ENCODE data around the gene DNAJB1. TPM values are rescaled to one million over a fixed set of nuclear protein-coding genes. Genes with fewer than 3 reads are reported as not detected.

DNAJB1 gene
- total and polyA plus RNA-seq, 2 of the 13 experiments (the other 11 are each of a cell fraction or from before 2014, with no cell fraction given), result 87.5 to 97.3 TPM

GRCh38 chr19:14519860-14520407 is 1.7 kb upstream of the DNAJB1 start (continued):
- TF ChIP-seq ZUFSP (CRISPR knock-in tag; IDR thresholded peaks at IDR 0.05; ENCODE audit: borderline replicate concordance) (no peak), ZNF124 (CRISPR knock-in tag; IDR thresholded peaks at IDR 0.05) (no peak; the same call in 1 of the 2 replicates), ZNF562 (CRISPR knock-in tag; IDR thresholded peaks at IDR 0.05; ENCODE audit: borderline replicate concordance) (no peak), FOXP4 (CRISPR knock-in tag; IDR thresholded peaks at IDR 0.05) (peak; percentile 21; the same call in 1 of the 2 replicates), ZNF382 (CRISPR knock-in tag; IDR thresholded peaks at IDR 0.05; ENCODE audit: borderline replicate concordance) (no peak), ZNF710 (CRISPR knock-in tag; IDR thresholded peaks at IDR 0.05; ENCODE audit: borderline replicate concordance) (no peak; the same call in 1 of the 2 replicates), ZNF7 (CRISPR knock-in tag; IDR thresholded peaks at IDR 0.05) (no peak), IRX3 (CRISPR knock-in tag; IDR thresholded peaks at IDR 0.05; ENCODE audit: borderline replicate concordance, low read depth) (no peak), ZNF235 (CRISPR knock-in tag; IDR thresholded peaks at IDR 0.05; ENCODE audit: borderline replicate concordance) (no peak), ATF3 (CRISPR knock-in tag; IDR thresholded peaks at IDR 0.05) (peak; percentile 66; the same call in 1 of the 2 replicates), MIXL1 (CRISPR knock-in tag; IDR thresholded peaks at IDR 0.05) (peak; percentile 77), THAP9 (CRISPR knock-in tag; IDR thresholded peaks at IDR 0.05; ENCODE audit: borderline replicate concordance) (no peak), ZBTB38 (CRISPR knock-in tag; IDR thresholded peaks at IDR 0.05) (0 out of 2 replicates have a peak, but pooled peaks have one; percentile 0), MLLT10 (CRISPR knock-in tag; IDR thresholded peaks at IDR 0.05) (no peak), ZNF770 (CRISPR knock-in tag; IDR thresholded peaks at IDR 0.05) (peak; percentile 49; the same call in 1 of the 2 replicates), ZNF615 (CRISPR knock-in tag; IDR thresholded peaks at IDR 0.05; ENCODE audit: borderline replicate concordance) (no peak), ATF7 (IDR thresholded peaks at IDR 0.05) (peak; percentile 36; the same call in 1 of the 2 replicates), ATF7 (CRISPR knock-in tag; IDR thresholded peaks at IDR 0.05) (no peak)
